H1 (cell line): ENCODE data around the gene AAK1. TPM values are rescaled to one million over a fixed set of nuclear protein-coding genes. Genes with fewer than 3 reads are reported as not detected.
A peak's percentile ranks its signal among the peaks of the same experiment; 100 is the strongest.

ENCODE experiments used
- CTCF ChIA-PET: fragments of 300-600 bp; sonication (Branson Sonifier 250); formaldehyde crosslinking; loops from one replicate; lab custom pipeline; 2021; ENCODE audit not compliant: partially characterized antibody; lab: Charles Lee
- POLR2A ChIA-PET: fragments of 300-600 bp; sonication (Branson Sonifier 250); formaldehyde crosslinking; loops from one replicate; lab custom pipeline; 2021; ENCODE audit warnings: inconsistent platforms; ENCODE audit not compliant: partially characterized antibody; lab: Charles Lee
- DNase-seq, 2 experiments: peaks; one replicate each; pipeline versions ENCODE4 v3.0.0 to v3.0.0-alpha.2; 2010 to 2022; ENCODE audit warnings: low spot score in 2 of 2, low read depth in 1 of 2, mixed read lengths in 1 of 2
- FAIRE-seq: peaks from 2 replicates; lab custom pipeline; 2011; peaks lifted over from hg19 to GRCh38; lab: Jason Lieb, UNC
- H2AFZ ChIP-seq: 2 replicates; pipeline ENCODE4 v1.8.1; 2012; ENCODE audit warnings: low read length, inconsistent platforms
- H2AK5ac ChIP-seq: 2 replicates; pipeline ENCODE4 v1.6.1; 2013; ENCODE audit warnings: low read depth, low read length
- H2BK120ac ChIP-seq: replicated peaks from 2 replicates; pipeline ENCODE3; 2013; ENCODE audit warnings: low read depth, low read length, inconsistent platforms
- H2BK12ac ChIP-seq: 2 replicates; pipeline ENCODE4 v1.6.1; 2013; ENCODE audit warnings: low read depth, low read length
- H2BK15ac ChIP-seq: 2 replicates; pipeline ENCODE4 v1.6.1; 2013; ENCODE audit warnings: low read length
- H2BK20ac ChIP-seq: 2 replicates; pipeline ENCODE4 v1.6.1; 2013; ENCODE audit warnings: low read length
- H2BK5ac ChIP-seq: 2 replicates; pipeline ENCODE4 v1.6.1; 2013; ENCODE audit warnings: low read depth, low read length
- H3K14ac ChIP-seq: 2 replicates; pipeline ENCODE4 v1.6.1; 2013; ENCODE audit warnings: inconsistent platforms; ENCODE audit not compliant: insufficient read length
- H3K18ac ChIP-seq: 2 replicates; pipeline ENCODE4 v1.6.1; 2013; ENCODE audit warnings: low read length; ENCODE audit errors: extremely low read depth
- H3K23ac ChIP-seq: 2 replicates; pipeline ENCODE4 v1.6.1; 2013; ENCODE audit warnings: inconsistent platforms; ENCODE audit not compliant: insufficient read length
- H3K23me2 ChIP-seq: 2 replicates; pipeline ENCODE4 v1.6.1; 2013; ENCODE audit warnings: low read depth, low read length
- H3K27ac ChIP-seq: 2 replicates; pipeline ENCODE4 v1.6.1; 2011; ENCODE audit warnings: low read depth, low read length, inconsistent platforms
- H3K27me3 ChIP-seq, 4 experiments: replicated peaks in 1 of 4; 1 replicate in 1 of 4; 2 replicates in 3 of 4; pipeline versions ENCODE4 v1.6.1 to v1.8.1; 2011 to 2013; ENCODE audit warnings: low read length in 3 of 4, mild to moderate bottlenecking in 3 of 4, inconsistent platforms in 2 of 4, mixed read lengths in 2 of 4, moderate library complexity in 1 of 4; ENCODE audit not compliant: control insufficient read depth in 3 of 4, insufficient read depth in 3 of 4; ENCODE audit errors: extremely low read depth in 1 of 4
- H3K36me3 ChIP-seq, 4 experiments: 2 replicates each; pipeline versions ENCODE4 v1.6.1 to v1.8.1; 2011 to 2013; ENCODE audit warnings: mild to moderate bottlenecking in 4 of 4, low read length in 3 of 4, moderate library complexity in 2 of 4, control low read depth in 1 of 4, inconsistent platforms in 1 of 4; ENCODE audit not compliant: insufficient read depth in 4 of 4, control insufficient read depth in 2 of 4
- H3K4ac ChIP-seq: replicated peaks from 2 replicates; pipeline ENCODE3; 2013; ENCODE audit warnings: low read length, low read depth, mixed read lengths, inconsistent platforms; ENCODE audit not compliant: insufficient read length
- H3K4me1 ChIP-seq, 4 experiments: replicated peaks in 1 of 4; 1 replicate in 1 of 4; 2 replicates in 3 of 4; pipeline versions ENCODE4 v1.6.1 to v1.8.1; 2011 to 2013; ENCODE audit warnings: low read length in 3 of 4, inconsistent platforms in 2 of 4, mixed read lengths in 1 of 4; ENCODE audit not compliant: insufficient read depth in 4 of 4, control insufficient read depth in 3 of 4
- H3K4me2 ChIP-seq, 2 experiments: 2 replicates each; pipeline versions ENCODE4 v1.6.1 to v1.8.1; 2011 to 2013; ENCODE audit warnings: low read depth in 2 of 2, low read length in 2 of 2, control low read depth in 1 of 2, inconsistent platforms in 1 of 2, mild to moderate bottlenecking in 1 of 2; ENCODE audit not compliant: insufficient read depth in 1 of 2
- H3K4me3 ChIP-seq, 4 experiments: fragments of 200-600, 300-600 bp in 1 of 4; sonication (generic), shearing (Covaris generic), sonication (Bioruptor Twin) in 1 of 4; 2 replicates each; pipeline versions ENCODE4 v1.5.1 to v1.8.1; 2011 to 2016; ENCODE audit warnings: low read length in 4 of 4, low read depth in 3 of 4, control low read depth in 2 of 4, inconsistent platforms in 2 of 4, mild to moderate bottlenecking in 2 of 4, mixed read lengths in 1 of 4, moderate library complexity in 1 of 4; ENCODE audit not compliant: insufficient read depth in 2 of 4; ENCODE audit errors: extremely low read depth in 1 of 4
- H3K56ac ChIP-seq: replicated peaks from 2 replicates; pipeline ENCODE3; 2013; ENCODE audit warnings: low read depth, mild to moderate bottlenecking, mixed read lengths, low read length, inconsistent platforms; ENCODE audit not compliant: insufficient read length
- H3K79me1 ChIP-seq: 2 replicates; pipeline ENCODE4 v1.6.1; 2013; ENCODE audit warnings: low read depth, low read length, control low read depth
- H3K79me2 ChIP-seq, 2 experiments: 2 replicates each; pipeline versions ENCODE4 v1.6.1 to v1.8.1; 2012 to 2013; ENCODE audit warnings: low read length in 2 of 2, mild to moderate bottlenecking in 2 of 2, inconsistent platforms in 1 of 2; ENCODE audit not compliant: insufficient read depth in 2 of 2, control insufficient read depth in 1 of 2
- H3K9ac ChIP-seq, 4 experiments: replicated peaks in 1 of 4; 1 replicate in 1 of 4; 2 replicates in 3 of 4; pipeline versions ENCODE4 v1.6.1 to v1.8.1; 2011 to 2013; ENCODE audit warnings: low read depth in 3 of 4, low read length in 3 of 4, control low read depth in 2 of 4, mild to moderate bottlenecking in 2 of 4, moderate library complexity in 2 of 4, inconsistent platforms in 1 of 4; ENCODE audit errors: extremely low read depth in 1 of 4
- H3K9me3 ChIP-seq, 2 experiments: 2 replicates each; pipeline versions ENCODE4 v1.6.1 to v1.8.1; 2012 to 2013; ENCODE audit warnings: mild to moderate bottlenecking in 2 of 2, moderate library complexity in 2 of 2, control low read depth in 1 of 2, inconsistent platforms in 1 of 2, low read depth in 1 of 2, low read length in 1 of 2, mixed read lengths in 1 of 2; ENCODE audit not compliant: insufficient read depth in 2 of 2
- H4K20me1 ChIP-seq, 2 experiments: replicated peaks in 1 of 2; 2 replicates each; pipeline versions ENCODE3 to v1.8.1; 2011 to 2013; ENCODE audit warnings: inconsistent platforms in 2 of 2, low read length in 2 of 2, mild to moderate bottlenecking in 1 of 2; ENCODE audit not compliant: insufficient read depth in 2 of 2, control insufficient read depth in 1 of 2
- H4K5ac ChIP-seq: 2 replicates; pipeline ENCODE4 v1.6.1; 2013; ENCODE audit warnings: low read length, low read depth, mixed read lengths, inconsistent platforms; ENCODE audit not compliant: insufficient read length
- H4K8ac ChIP-seq: 2 replicates; pipeline ENCODE4 v1.8.0; 2013; ENCODE audit warnings: mild to moderate bottlenecking, moderate library complexity, low read length, inconsistent platforms; ENCODE audit not compliant: insufficient read depth; ENCODE audit errors: extremely low read depth
- H4K91ac ChIP-seq: replicated peaks from 2 replicates; pipeline ENCODE3; 2013; ENCODE audit warnings: low read length, mixed read lengths, inconsistent platforms; ENCODE audit not compliant: insufficient read length
- BACH1 ChIP-seq: IDR thresholded peaks from 2 replicates; pipeline ENCODE4 v1.6.1; 2012; ENCODE audit warnings: low read length, improper control_type of control experiment
- CEBPB ChIP-seq: IDR thresholded peaks from 2 replicates; pipeline ENCODE4 v1.6.1; 2012; ENCODE audit warnings: low read depth, low read length
- EZH2 ChIP-seq: fragments of 200-600 bp; sonication (generic); IDR thresholded peaks from 2 replicates; pipeline ENCODE4 v1.7.1; 2012; ENCODE audit warnings: low read depth, mild to moderate bottlenecking, moderate library complexity, low read length, inconsistent platforms; ENCODE audit not compliant: severe bottlenecking
- GABPA ChIP-seq: IDR thresholded peaks from 2 replicates; pipeline ENCODE4 v1.6.1; 2011; ENCODE audit warnings: mild to moderate bottlenecking, low read length, moderate library complexity, borderline replicate concordance; ENCODE audit not compliant: insufficient read depth
- GTF2F1 ChIP-seq: IDR thresholded peaks from 2 replicates; pipeline ENCODE4 v1.6.1; 2012; ENCODE audit warnings: low read depth, low read length, improper control_type of control experiment, borderline replicate concordance
- HDAC6 ChIP-seq: IDR thresholded peaks from one replicate; pipeline ENCODE4 v1.7.1; 2012; ENCODE audit warnings: low read depth, mild to moderate bottlenecking, inconsistent platforms, low read length, moderate library complexity
- JUND ChIP-seq: IDR thresholded peaks from 2 replicates; pipeline ENCODE4 v1.6.1; 2011; ENCODE audit warnings: mild to moderate bottlenecking, improper control_type of control experiment, low read length
- KDM1A ChIP-seq: fragments of 200-600, 300-600 bp; sonication (generic); IDR thresholded peaks from 2 replicates; pipeline ENCODE4 v1.7.1; 2016; ENCODE audit warnings: mild to moderate bottlenecking, low read length, borderline replicate concordance
- PHF8 ChIP-seq: fragments of 200-600 bp; sonication (generic); conservative IDR thresholded peaks from 2 replicates; pipeline ENCODE4 v1.7.1; 2012; ENCODE audit warnings: low read depth, mild to moderate bottlenecking, inconsistent platforms, low read length, moderate library complexity
- POLR2A ChIP-seq, 2 experiments: IDR thresholded peaks; 1 replicate in 1 of 2; 2 replicates in 1 of 2; pipeline ENCODE4 v1.6.1; 2011; ENCODE audit warnings: low read depth in 2 of 2, low read length in 2 of 2, mild to moderate bottlenecking in 2 of 2; ENCODE audit errors: control extremely low read depth in 1 of 2
- SIN3A ChIP-seq, 2 experiments: IDR thresholded peaks in 1 of 2; conservative IDR thresholded peaks in 1 of 2; 2 replicates each; pipeline ENCODE4 v1.6.1; 2011 to 2012; ENCODE audit warnings: low read length in 2 of 2, improper control_type of control experiment in 1 of 2, low read depth in 1 of 2, mild to moderate bottlenecking in 1 of 2
- SUZ12 ChIP-seq: fragments of 200-600 bp; sonication (generic); IDR thresholded peaks from 2 replicates; pipeline ENCODE4 v1.6.1; 2012; ENCODE audit warnings: mild to moderate bottlenecking, inconsistent platforms, low read length, moderate library complexity, mixed read lengths
- YY1 ChIP-seq: IDR thresholded peaks from 2 replicates; pipeline ENCODE4 v1.6.1; 2011; ENCODE audit warnings: low read depth, mild to moderate bottlenecking, low read length
- WGBS, 2 experiments: shearing (Covaris generic) in 1 of 2; methylation state at CpG; one replicate each; pipeline versions ENCODE4 v1.1.6 to v1.1.7; 2013 to 2015; ENCODE audit warnings: low lambda C conversion rate in 2 of 2, mixed read lengths in 2 of 2, inconsistent platforms in 1 of 2, low coverage in 1 of 2, missing lambda C conversion rate in 1 of 2; ENCODE audit not compliant: insufficient replicate concordance in 2 of 2, insufficient coverage in 1 of 2, insufficient read length in 1 of 2; ENCODE audit errors: extremely low coverage in 1 of 2, missing lambda C conversion rate in 1 of 2; 5-methylcytosine and 5-hydroxymethylcytosine counted together
- polyA plus RNA-seq, 7 experiments: library from polyadenylated mRNA; depleted of rRNA in 3 of 7; stranded (reverse) in 5 of 7; unstranded in 2 of 7; fragments of >200 nt in 5 of 7; fragments of 200-250 nt in 2 of 7; gene quantifications; 1 replicate in 5 of 7; 2 replicates in 1 of 7; 4 replicates in 1 of 7; pipeline versions ENCODE4 v1.2.1 to v1.2.3, GENCODE V29; 2011 to 2013; ENCODE audit warnings: missing spikeins in 2 of 7, mixed read lengths in 2 of 7
- total RNA-seq: library from RNA; stranded (reverse); fragmentation: NEBNext Ultra II Directional; extraction: Animal tissue kit (Norgen Biotek cat#: 25700); gene quantifications from 2 replicates; pipeline ENCODE4 v1.2.1, GENCODE V29; 2021
- TF ChIP-seq, protein P1 (sequence below): IDR thresholded peaks from 2 replicates; pipeline ENCODE4 v1.6.1; 2011; ENCODE audit warnings: low read length, improper control_type of control experiment

The AAK1 gene
- total and polyA plus RNA-seq, 2 of the 8 experiments (the other 6 are each of a cell fraction or from before 2014, with no cell fraction given): 10.0 to 40.5 TPM

GRCh38 chr2:69686813-69687212 lies 43.3 kb upstream of the AAK1 start:
- peak overlapping the region; percentile 40; the same call in 1 of the 2 replicates for H2AFZ ChIP-seq
- H4K20me1 ChIP-seq: no peaks in the 10 kb centered on the region
- H2AK5ac ChIP-seq: no peak overlapping the region
- no peak overlapping the region for H2BK15ac ChIP-seq
- no peak overlapping the region for H4K91ac ChIP-seq
- H3K4me1 ChIP-seq: peaks cover 0 to 4% (median 0%) of the 10 kb centered on the region in 4 experiments; a peak in 2 of 7 replicates
- no peak overlapping the region for H3K9ac ChIP-seq
- no peak overlapping the region for H3K27ac ChIP-seq
- DNase-seq: no peak
- H3K23me2 ChIP-seq: no peaks in the 10 kb centered on the region
- CTCF ChIA-PET: interaction anchor here (0.6 to 1.6 kb wide), 6 partner anchors 11 to 814 kb away, joined by 3 to 8 read pairs (median 4); no protein-coding TSS in a partner anchor
- H2BK20ac ChIP-seq: no peak overlapping the region
- no peaks in the 10 kb centered on the region for H3K27me3 ChIP-seq
- no peak overlapping the region for H3K14ac ChIP-seq
- no peaks in the 10 kb centered on the region; the same call in 1 of the 2 replicates for H3K79me1 ChIP-seq
- H3K23ac ChIP-seq: no peak overlapping the region
- no peak overlapping the region for H2BK120ac ChIP-seq
- H3K56ac ChIP-seq: no peak overlapping the region
- H3K4ac ChIP-seq: no peak overlapping the region
- no peak overlapping the region for H4K8ac ChIP-seq
- no peak overlapping the region for H2BK12ac ChIP-seq
- no peaks in the 10 kb centered on the region for H3K9me3 ChIP-seq
- POLR2A ChIA-PET: no interaction called here
- 95% methylated on average over 5 of the region's 5 CpGs; no CpG with 5 or more reads in 1 of the 2 experiments for WGBS, 2 experiments
- H4K5ac ChIP-seq: no peak overlapping the region
- H3K18ac ChIP-seq: no peak overlapping the region
- no peaks in the 10 kb centered on the region for H3K36me3 ChIP-seq
- H3K4me3 ChIP-seq: no peak overlapping the region
- no peak overlapping the region for H2BK5ac ChIP-seq
- FAIRE-seq: no peak
- no peak overlapping the region for H3K4me2 ChIP-seq
- H3K79me2 ChIP-seq: no peaks in the 10 kb centered on the region
- TF ChIP-seq BACH1 (no peak), CEBPB (no peak), SUZ12 (no peak), GTF2F1 (no peak), JUND (no peak), GABPA (no peak), POLR2A (IDR thresholded peaks at IDR 0.05; ENCODE audit: control extremely low read depth in 1 of 2, low read depth in 2 of 2, low read length in 2 of 2) (no peak), PHF8 (no peak), YY1 (no peak), HDAC6 (no peak), EZH2 (no peak), KDM1A (no peak), SIN3A (conservative IDR thresholded peaks at IDR 0.05 in 1 of 2, IDR thresholded peaks at IDR 0.05 in 1 of 2; ENCODE audit: low read depth in 1 of 2, low read length in 2 of 2) (no peak)
- TF ChIP-seq, protein P1, sequence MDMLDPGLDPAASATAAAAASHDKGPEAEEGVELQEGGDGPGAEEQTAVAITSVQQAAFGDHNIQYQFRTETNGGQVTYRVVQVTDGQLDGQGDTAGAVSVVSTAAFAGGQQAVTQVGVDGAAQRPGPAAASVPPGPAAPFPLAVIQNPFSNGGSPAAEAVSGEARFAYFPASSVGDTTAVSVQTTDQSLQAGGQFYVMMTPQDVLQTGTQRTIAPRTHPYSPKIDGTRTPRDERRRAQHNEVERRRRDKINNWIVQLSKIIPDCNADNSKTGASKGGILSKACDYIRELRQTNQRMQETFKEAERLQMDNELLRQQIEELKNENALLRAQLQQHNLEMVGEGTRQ: no peak
